HUES48 (cell line): Measurements from ENCODE around the gene ANKRD11.
A peak's percentile ranks its signal among the peaks of the same experiment; 100 is the strongest.

Source experiments
- H3K27ac ChIP-seq: one replicate; pipeline ENCODE4 v1.7.0; 2013; ENCODE audit warnings: low read depth, low read length, inconsistent platforms
- H3K27me3 ChIP-seq: 2 replicates; pipeline ENCODE4 v1.6.1; 2013; ENCODE audit warnings: mild to moderate bottlenecking, low read length; ENCODE audit not compliant: control insufficient read depth, insufficient read depth
- H3K36me3 ChIP-seq: 2 replicates; pipeline ENCODE4 v1.6.1; 2013; ENCODE audit warnings: low read length; ENCODE audit not compliant: control insufficient read depth, insufficient read depth
- H3K4me1 ChIP-seq: 2 replicates; pipeline ENCODE4 v1.6.1; 2013; ENCODE audit warnings: mild to moderate bottlenecking, low read length; ENCODE audit not compliant: control insufficient read depth, insufficient read depth
- H3K4me3 ChIP-seq: 2 replicates; pipeline ENCODE4 v1.5.1; 2013; ENCODE audit warnings: mild to moderate bottlenecking, low read depth, low read length
- H3K9ac ChIP-seq: 2 replicates; pipeline ENCODE4 v1.6.1; 2013; ENCODE audit warnings: mild to moderate bottlenecking, low read depth, low read length, moderate library complexity
- H3K9me3 ChIP-seq: 2 replicates; pipeline ENCODE4 v1.6.1; 2013; ENCODE audit warnings: low read length; ENCODE audit not compliant: control insufficient read depth, insufficient read depth

The ANKRD11 gene

GRCh38 chr16:89322321-89323119, 167.8 kb downstream of the ANKRD11 start:
- Histone ChIP-seq H3K9ac (no peak overlapping the region), H3K4me1 (peaks cover 60% of the 10 kb centered on the region), H3K36me3 (no peaks in the 10 kb centered on the region)

GRCh38 chr16:89320782-89321501, 169.4 kb downstream of the ANKRD11 start:
- Histone ChIP-seq H3K9me3 (no peaks in the 10 kb centered on the region), H3K4me1 (peaks cover 52% of the 10 kb centered on the region), H3K4me3 (no peak overlapping the region), H3K27me3 (no peaks in the 10 kb centered on the region), H3K27ac (peak overlapping the region; percentile 48), H3K36me3 (peaks cover 3% of the 10 kb centered on the region; the same call in 1 of the 2 replicates), H3K9ac (no peak overlapping the region)

More at GRCh38 chr16:89322321-89323119, 167.8 kb downstream of the ANKRD11 start:
- Histone ChIP-seq H3K4me3 (no peak overlapping the region), H3K27ac (peak overlapping the region; percentile 54), H3K9me3 (no peaks in the 10 kb centered on the region), H3K27me3 (no peaks in the 10 kb centered on the region)

DNA sequence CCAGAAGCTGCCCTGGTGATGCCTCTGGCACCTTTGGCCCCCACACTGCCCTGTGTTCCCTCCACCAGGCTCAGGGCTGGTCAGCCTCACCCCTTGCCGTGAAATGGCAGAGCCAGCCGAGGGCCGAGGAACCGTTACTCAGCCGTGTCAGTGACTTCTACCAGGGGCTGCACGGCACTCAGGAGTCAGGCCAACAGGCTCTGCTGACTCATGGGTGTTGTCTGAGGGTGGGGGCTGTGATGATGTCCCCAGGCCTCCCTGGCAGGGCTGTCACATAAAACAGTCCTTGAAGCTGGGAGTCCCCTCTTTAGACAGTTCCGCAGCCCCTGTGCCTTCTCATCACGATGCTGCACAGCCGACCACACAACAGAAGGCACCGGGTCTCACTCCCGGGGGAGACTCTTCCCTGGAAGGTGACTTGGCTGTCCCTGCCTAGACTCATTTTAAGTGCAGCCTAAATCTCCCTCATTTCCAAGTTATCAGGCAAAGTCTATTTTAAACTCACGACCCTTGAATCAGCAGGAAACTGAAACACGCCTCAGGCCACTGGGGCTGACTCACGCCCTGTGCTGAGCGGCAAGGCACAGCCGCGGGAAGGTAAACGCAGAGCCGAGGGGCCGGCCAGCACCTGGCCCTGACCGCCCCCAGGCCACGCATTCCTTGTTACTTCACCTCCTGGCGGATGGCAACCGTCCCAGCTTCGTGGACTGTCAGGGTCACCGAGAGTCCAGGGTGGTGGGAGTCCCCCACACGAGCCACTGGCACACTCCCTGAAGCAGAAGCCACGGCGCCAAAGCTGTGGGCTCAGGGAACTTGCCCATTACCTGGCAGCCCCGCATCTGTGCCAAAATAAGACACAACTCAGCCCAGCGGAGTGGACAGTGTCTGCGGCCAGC, 170.2 kb downstream of the ANKRD11 start:
- peaks cover 52% of the 10 kb centered on the region for H3K4me1 ChIP-seq
- no peak overlapping the region for H3K9ac ChIP-seq
- peak overlapping the region; percentile 38 for H3K27ac ChIP-seq
- H3K36me3 ChIP-seq, result peaks cover 10% of the 10 kb centered on the region
- H3K4me3 ChIP-seq, result no peak overlapping the region
- no peaks in the 10 kb centered on the region for H3K9me3 ChIP-seq
- no peaks in the 10 kb centered on the region for H3K27me3 ChIP-seq

DNA sequence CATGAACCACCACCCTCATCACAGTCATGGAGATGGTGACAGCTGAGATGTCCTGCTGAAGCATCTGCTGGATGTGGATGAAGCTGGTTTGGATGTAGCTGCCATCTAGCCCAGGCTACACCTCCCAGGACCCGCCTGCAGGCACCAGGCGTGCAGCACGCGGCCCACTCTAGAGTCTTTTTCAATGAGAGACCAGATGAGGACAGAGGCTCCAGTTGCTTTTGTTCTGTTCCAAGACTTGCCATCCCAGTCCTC, 170.8 kb downstream of the ANKRD11 start:
- Histone ChIP-seq H3K4me1 (peaks cover 51% of the 10 kb centered on the region), H3K4me3 (no peak overlapping the region), H3K9ac (no peak overlapping the region), H3K27ac (peak overlapping the region; percentile 35), H3K36me3 (peaks cover 10% of the 10 kb centered on the region), H3K27me3 (no peaks in the 10 kb centered on the region), H3K9me3 (no peaks in the 10 kb centered on the region)

DNA sequence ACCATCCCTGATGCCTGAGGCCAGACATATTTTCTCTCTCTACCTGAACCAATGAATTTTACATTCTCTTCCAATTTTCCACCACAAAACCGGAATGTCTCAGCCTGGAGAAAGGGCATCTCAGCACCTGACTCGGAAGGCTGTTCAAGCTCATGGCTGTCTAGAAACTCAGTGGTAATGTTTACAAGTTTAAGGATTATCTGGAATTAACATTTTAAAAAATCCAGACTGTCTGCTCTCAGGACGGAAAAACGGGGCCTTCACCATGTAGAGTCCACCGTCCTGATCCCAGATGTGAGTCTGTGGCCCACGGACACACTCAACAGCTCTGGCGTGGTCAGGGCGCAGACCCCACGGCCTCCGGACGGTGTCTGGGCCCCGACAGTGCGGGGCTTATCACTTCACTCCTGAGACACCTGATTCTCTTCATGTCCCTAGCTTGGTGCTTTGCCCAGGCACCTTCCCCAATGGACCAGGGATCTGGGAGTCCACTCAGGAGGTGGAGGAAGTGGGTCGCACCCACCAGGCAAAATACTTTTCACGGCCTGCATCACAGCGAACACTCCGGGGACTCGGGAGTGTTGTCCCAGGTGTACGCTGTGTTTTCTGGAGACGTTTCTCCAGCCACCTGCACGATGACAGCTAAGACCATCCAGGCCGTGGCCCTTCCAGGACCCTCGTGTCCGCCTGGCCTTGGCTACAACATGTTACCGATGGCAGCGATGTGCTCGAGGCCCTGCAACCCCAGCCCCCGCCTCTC, 171.3 kb downstream of the ANKRD11 start:
- H3K4me3 ChIP-seq, result no peak overlapping the region
- H3K9ac ChIP-seq, result no peak overlapping the region
- peaks cover 10% of the 10 kb centered on the region for H3K36me3 ChIP-seq
- no peaks in the 10 kb centered on the region for H3K27me3 ChIP-seq
- H3K9me3 ChIP-seq, result no peaks in the 10 kb centered on the region
- peaks cover 50% of the 10 kb centered on the region for H3K4me1 ChIP-seq
- H3K27ac ChIP-seq, result peak overlapping the region; percentile 35

DNA sequence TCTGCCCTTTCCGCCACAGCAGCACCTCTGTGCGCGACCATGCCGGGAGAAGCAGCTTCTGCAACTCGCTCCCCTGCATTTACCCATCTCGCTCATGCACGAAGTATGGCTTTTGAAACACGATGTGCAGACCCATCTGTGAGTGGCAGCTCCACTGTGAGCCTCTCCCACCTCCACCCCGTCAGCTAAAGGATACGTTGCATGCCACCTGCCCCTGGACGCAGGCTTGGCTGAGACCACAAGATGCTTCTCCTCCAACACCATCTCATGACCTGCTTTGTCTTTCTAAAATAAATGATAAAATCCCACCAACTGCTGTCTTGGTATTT, 172.0 kb downstream of the ANKRD11 start:
- Histone ChIP-seq H3K9me3 (no peaks in the 10 kb centered on the region), H3K9ac (no peak overlapping the region), H3K27me3 (no peaks in the 10 kb centered on the region), H3K4me1 (peaks cover 46% of the 10 kb centered on the region), H3K27ac (no peak overlapping the region), H3K36me3 (peaks cover 12% of the 10 kb centered on the region), H3K4me3 (no peak overlapping the region)

DNA sequence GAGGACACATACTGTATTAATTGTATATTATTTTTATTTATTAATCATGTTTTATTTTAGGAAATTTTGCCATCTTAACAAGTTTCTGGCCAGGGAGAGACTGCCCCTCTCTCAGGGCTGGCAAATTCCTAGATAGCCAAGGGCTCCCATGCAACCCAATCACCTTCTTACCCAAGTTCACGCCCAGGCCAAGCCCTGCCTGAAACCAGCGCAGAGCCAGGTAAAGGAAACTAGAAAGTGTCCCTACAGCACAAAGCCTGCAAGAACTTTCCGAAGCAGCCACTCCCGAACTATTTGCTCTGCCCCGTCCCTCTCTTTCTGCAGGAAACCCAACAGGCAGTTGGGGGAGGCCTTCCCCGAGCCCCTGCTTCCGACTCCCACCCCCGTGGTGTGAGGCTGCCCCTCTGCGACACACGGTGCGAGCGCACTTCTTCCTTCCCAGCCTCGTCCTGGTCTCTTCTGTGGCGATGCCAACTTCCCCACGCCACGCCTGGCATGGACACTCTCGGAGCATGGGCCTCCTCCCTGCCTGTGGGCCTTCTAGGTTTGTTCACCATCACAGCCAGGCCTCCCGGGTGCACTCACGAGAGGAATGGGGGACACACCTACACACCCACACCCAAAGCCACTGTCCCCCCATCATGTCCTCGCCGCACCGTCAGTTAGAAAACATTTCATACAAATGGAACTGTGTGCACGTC, 172.5 kb downstream of the ANKRD11 start:
- H3K4me1 ChIP-seq, result peaks cover 42% of the 10 kb centered on the region
- H3K9me3 ChIP-seq, result no peaks in the 10 kb centered on the region
- no peak overlapping the region for H3K27ac ChIP-seq
- no peak overlapping the region for H3K4me3 ChIP-seq
- no peak overlapping the region for H3K9ac ChIP-seq
- H3K27me3 ChIP-seq, result no peaks in the 10 kb centered on the region
- peaks cover 17% of the 10 kb centered on the region for H3K36me3 ChIP-seq

DNA sequence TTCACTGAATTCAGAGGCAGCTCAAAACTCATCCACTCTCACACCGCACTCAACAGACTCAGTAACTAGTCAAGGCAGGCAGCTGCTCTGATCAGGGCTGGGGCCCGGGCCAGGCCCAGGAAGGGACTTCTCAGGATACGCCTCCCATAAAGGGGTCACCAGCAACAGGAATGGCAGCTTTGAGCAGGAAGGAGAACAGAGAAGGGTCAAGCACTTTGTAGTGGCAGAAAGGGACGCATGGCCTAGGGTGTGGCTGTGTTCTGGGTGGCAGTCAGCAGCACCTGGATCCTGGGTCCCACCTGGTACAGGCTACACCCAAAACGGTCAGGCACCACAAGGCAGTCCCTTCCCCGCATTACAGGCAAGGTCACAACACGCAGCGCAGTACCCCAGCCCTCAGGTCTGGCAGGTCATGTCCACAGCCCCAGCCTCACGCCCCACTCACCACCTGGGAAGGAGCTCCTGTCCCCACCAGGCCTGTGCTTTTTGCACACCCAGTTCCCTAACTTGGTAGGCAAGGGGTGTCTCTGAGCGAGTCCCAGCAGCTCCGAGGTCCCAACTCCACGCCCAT, 173.2 kb downstream of the ANKRD11 start:
- H3K4me3 ChIP-seq, result no peak overlapping the region
- no peaks in the 10 kb centered on the region for H3K27me3 ChIP-seq
- no peak overlapping the region for H3K9ac ChIP-seq
- H3K27ac ChIP-seq, result no peak overlapping the region
- H3K4me1 ChIP-seq, result peaks cover 36% of the 10 kb centered on the region
- no peaks in the 10 kb centered on the region for H3K9me3 ChIP-seq
- peaks cover 24% of the 10 kb centered on the region for H3K36me3 ChIP-seq

DNA sequence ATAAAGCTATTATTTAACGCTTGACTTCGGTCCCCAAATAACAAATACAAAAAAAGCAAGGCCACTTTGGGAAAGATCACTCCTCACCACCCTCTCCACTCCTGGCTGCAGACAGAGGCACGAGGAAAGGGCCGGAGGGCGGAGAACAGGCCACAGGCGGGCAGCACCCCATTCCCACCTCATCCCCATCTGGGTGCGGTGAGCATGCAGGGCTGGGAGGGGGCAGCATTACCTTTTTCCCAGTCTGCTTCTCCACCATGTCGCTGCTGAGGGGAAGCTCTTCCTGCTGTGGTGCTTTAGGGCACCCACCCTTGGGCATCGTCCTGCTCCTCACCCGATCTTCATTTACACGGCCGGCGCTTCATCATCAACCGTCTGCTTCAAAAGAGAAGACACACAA, 173.7 kb downstream of the ANKRD11 start:
- no peaks in the 10 kb centered on the region for H3K27me3 ChIP-seq
- H3K36me3 ChIP-seq, result peaks cover 26% of the 10 kb centered on the region
- H3K9ac ChIP-seq, result no peak overlapping the region
- no peak overlapping the region for H3K27ac ChIP-seq
- peaks cover 31% of the 10 kb centered on the region for H3K4me1 ChIP-seq
- H3K9me3 ChIP-seq, result no peaks in the 10 kb centered on the region
- H3K4me3 ChIP-seq, result no peak overlapping the region
